HL-60 (cell line): ENCODE measurements around the gene ZNF521.

Experiments used
- DNase-seq, 2 experiments: peaks; one replicate each; pipeline ENCODE4 v3.0.0-alpha.2; 2010 to 2020; ENCODE audit warnings: low read depth in 1 of 2, low spot score in 1 of 2
- H3K27ac ChIP-seq: fragments of 250-450 bp; sonication (Bioruptor Pico); replicated peaks from 2 replicates; pipeline ENCODE4 v1.5.1; 2020; ENCODE audit warnings: mild to moderate bottlenecking, moderate library complexity
- H3K27me3 ChIP-seq: fragments of 250-450 bp; sonication (Bioruptor Pico); 2 replicates; pipeline ENCODE4 v1.5.1; 2021; ENCODE audit warnings: mild to moderate bottlenecking, moderate library complexity; ENCODE audit not compliant: insufficient read depth, poor library complexity, severe bottlenecking
- H3K4me3 ChIP-seq: replicated peaks from 2 replicates; pipeline ENCODE4 v1.5.1; 2011; ENCODE audit warnings: mild to moderate bottlenecking, control low read depth, low read length; ENCODE audit not compliant: insufficient read depth
- GABPA ChIP-seq: IDR thresholded peaks from 2 replicates; pipeline ENCODE4 v1.6.1; 2012; ENCODE audit warnings: low read depth
- POLR2AphosphoS5 ChIP-seq: IDR thresholded peaks from 2 replicates; pipeline ENCODE4 v1.6.1; 2012; ENCODE audit warnings: low read depth
- SPI1 ChIP-seq: IDR thresholded peaks from 2 replicates; pipeline ENCODE4 v1.6.1; 2012; ENCODE audit warnings: low read depth, mild to moderate bottlenecking, borderline replicate concordance
- TF ChIP-seq, protein P1 (sequence below): IDR thresholded peaks from 2 replicates; pipeline ENCODE4 v1.6.1; 2012; ENCODE audit warnings: low read depth; ENCODE audit not compliant: insufficient replicate concordance
- TF ChIP-seq, protein P2 (sequence below): IDR thresholded peaks from one replicate; pipeline ENCODE4 v1.5.1; 2011; ENCODE audit warnings: low read length, control low read depth, inconsistent platforms; ENCODE audit not compliant: insufficient read depth

ZNF521 gene

DNA sequence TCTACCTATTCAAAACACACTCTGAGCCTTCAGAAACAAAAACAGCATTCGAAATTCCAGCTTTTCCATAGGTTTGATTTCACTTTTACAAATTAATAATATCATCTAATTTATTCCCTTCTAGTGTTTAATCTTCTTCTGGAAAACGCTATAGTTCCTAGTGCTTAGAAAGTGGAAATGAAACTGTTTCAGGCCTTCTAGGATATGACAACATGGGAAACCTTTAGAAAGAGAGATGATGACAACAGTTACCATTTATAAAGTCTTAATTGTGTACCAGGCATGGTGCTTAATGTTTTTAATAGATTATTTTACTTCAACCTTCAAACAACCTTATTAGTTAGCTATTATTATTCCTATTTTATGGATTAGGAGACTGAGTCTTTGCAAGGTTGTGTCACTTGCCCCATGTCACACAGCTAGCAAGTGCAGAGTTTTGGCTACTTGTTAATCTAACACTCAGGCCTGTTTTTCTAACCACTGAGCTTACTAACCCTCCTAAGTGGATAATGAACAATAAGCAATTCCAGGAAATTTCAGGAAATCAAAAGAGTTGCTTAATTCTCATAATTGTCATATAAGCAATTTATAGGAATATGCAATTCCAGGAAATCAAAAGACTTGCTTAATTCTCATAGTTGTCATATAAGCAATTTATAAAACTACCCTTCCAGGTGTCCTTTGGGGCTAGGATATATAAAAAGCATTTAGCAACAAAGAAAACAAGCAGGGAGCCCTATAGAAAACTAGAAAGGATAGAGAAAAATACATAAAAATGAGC is 206.0 kb downstream of the ZNF521 start:
- Histone ChIP-seq H3K27ac (no peak overlapping the region), H3K4me3 (no peak overlapping the region), H3K27me3 (peaks cover 4% of the 10 kb centered on the region)
- no peak for DNase-seq
- TF ChIP-seq, protein P1, sequence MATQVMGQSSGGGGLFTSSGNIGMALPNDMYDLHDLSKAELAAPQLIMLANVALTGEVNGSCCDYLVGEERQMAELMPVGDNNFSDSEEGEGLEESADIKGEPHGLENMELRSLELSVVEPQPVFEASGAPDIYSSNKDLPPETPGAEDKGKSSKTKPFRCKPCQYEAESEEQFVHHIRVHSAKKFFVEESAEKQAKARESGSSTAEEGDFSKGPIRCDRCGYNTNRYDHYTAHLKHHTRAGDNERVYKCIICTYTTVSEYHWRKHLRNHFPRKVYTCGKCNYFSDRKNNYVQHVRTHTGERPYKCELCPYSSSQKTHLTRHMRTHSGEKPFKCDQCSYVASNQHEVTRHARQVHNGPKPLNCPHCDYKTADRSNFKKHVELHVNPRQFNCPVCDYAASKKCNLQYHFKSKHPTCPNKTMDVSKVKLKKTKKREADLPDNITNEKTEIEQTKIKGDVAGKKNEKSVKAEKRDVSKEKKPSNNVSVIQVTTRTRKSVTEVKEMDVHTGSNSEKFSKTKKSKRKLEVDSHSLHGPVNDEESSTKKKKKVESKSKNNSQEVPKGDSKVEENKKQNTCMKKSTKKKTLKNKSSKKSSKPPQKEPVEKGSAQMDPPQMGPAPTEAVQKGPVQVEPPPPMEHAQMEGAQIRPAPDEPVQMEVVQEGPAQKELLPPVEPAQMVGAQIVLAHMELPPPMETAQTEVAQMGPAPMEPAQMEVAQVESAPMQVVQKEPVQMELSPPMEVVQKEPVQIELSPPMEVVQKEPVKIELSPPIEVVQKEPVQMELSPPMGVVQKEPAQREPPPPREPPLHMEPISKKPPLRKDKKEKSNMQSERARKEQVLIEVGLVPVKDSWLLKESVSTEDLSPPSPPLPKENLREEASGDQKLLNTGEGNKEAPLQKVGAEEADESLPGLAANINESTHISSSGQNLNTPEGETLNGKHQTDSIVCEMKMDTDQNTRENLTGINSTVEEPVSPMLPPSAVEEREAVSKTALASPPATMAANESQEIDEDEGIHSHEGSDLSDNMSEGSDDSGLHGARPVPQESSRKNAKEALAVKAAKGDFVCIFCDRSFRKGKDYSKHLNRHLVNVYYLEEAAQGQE = no peak
- no peak for TF ChIP-seq SPI1
- TF ChIP-seq, protein P2, sequence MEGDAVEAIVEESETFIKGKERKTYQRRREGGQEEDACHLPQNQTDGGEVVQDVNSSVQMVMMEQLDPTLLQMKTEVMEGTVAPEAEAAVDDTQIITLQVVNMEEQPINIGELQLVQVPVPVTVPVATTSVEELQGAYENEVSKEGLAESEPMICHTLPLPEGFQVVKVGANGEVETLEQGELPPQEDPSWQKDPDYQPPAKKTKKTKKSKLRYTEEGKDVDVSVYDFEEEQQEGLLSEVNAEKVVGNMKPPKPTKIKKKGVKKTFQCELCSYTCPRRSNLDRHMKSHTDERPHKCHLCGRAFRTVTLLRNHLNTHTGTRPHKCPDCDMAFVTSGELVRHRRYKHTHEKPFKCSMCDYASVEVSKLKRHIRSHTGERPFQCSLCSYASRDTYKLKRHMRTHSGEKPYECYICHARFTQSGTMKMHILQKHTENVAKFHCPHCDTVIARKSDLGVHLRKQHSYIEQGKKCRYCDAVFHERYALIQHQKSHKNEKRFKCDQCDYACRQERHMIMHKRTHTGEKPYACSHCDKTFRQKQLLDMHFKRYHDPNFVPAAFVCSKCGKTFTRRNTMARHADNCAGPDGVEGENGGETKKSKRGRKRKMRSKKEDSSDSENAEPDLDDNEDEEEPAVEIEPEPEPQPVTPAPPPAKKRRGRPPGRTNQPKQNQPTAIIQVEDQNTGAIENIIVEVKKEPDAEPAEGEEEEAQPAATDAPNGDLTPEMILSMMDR = no peak
- no peak for TF ChIP-seq GABPA
- TF ChIP-seq POLR2AphosphoS5 = no peak

DNA sequence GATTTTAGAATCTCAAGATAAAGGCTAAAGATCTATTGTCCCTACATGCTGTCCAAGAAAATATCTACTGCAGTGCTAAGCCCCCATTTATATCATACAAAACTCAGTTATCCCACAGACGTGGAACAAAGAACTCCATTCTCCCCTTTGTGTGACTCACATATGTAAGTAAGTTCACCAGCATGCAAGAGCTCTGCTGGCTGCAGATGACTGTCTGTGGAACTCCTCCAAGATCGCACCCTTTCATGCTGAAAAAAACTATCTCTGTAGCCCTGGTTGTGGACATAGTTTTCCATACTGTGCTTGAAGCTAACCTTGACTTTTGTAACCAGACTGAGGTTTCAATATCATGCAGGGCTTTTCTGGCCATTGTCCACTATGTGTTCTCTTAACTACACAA is 207.1 kb downstream of the ZNF521 start:
- no peak for TF ChIP-seq SPI1
- TF ChIP-seq, protein P2 = no peak
- no peak for TF ChIP-seq POLR2AphosphoS5
- no peak for TF ChIP-seq GABPA
- TF ChIP-seq, protein P1 = no peak
- H3K4me3 ChIP-seq = no peak overlapping the region
- no peak overlapping the region for H3K27ac ChIP-seq
- peaks cover 4% of the 10 kb centered on the region for H3K27me3 ChIP-seq
- no peak for DNase-seq

DNA sequence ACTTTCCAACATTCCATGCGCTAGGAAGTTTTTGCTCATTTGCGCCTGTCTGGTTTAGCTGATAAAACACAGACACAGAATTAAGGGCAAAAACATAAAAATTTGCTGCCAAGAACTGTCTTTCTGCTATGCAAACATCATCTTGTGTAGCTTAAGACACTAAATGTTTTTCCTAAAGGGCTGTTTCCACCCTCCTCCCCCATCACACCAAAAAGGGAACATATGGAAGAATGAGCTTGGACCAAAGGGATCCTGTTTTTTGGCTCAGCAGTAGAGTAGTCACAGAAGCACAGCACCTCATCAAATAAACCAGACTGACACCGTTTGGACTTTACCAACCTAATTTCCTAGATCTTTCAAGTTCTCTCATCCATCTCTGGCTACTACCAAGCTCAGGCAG is 210.1 kb downstream of the ZNF521 start:
- TF ChIP-seq, protein P1 = no peak
- TF ChIP-seq POLR2AphosphoS5 = no peak
- TF ChIP-seq, protein P2 = no peak
- Histone ChIP-seq H3K4me3 (no peak overlapping the region), H3K27me3 (no peaks in the 10 kb centered on the region), H3K27ac (no peak overlapping the region)
- DNase-seq = no peak
